NCI-H2029 treated with DMSO at 0.1 percent for 48 hours (cell line): ENCODE measurements around the gene STRIP2.
"Not testable (repeated sequence)": the region's sequence is repeated elsewhere in the genome, so short reads cannot be mapped to it uniquely, and the experiment has no call there.

Experiments
- DNase-seq: peaks from one replicate; lab custom pipeline; 2025; lab: John Stamatoyannopoulos, UW

STRIP2 gene

GRCh38 chr7:129530795-129531391 lies 96.7 kb downstream of the STRIP2 start:
- DNase-seq: no peak

- no peak for DNase-seq
Measured at GRCh38 chr7:129531721-129532120, 97.5 kb downstream of the STRIP2 start.

- no peak for DNase-seq
Measured at GRCh38 chr7:129532375-129532774, 98.1 kb downstream of the STRIP2 start.

GRCh38 chr7:129534558-129535274 lies 100.5 kb downstream of the STRIP2 start:
- not testable (repeated sequence) for DNase-seq

GRCh38 chr7:129535896-129536295 lies 101.7 kb downstream of the STRIP2 start:
- no peak for DNase-seq

GRCh38 chr7:129536323-129536722 lies 102.1 kb downstream of the STRIP2 start:
- DNase-seq: no peak
